Left ventricle myocardium superior (tissue), 1 donor: ENCODE measurements around the gene DENND5B. TPM values are rescaled to one million over a fixed set of nuclear protein-coding genes. Genes with fewer than 3 reads are reported as not detected.
"Not testable (repeated sequence)": the region's sequence is repeated elsewhere in the genome, so short reads cannot be mapped to it uniquely, and the experiment has no call there.

ENCODE experiments used
- ATAC-seq: fragments of 200-7000 bp; cut with Tn5 transposase; one replicate; pipeline ENCODE4 v1.9.1; 2020; ENCODE audit warnings: mild to moderate bottlenecking, moderate library complexity
- DNase-seq: peaks from one replicate; pipeline ENCODE4 v3.0.0-alpha.2; 2020
- intact Hi-C: fragments of 100-400 bp; cut with micrococcal nuclease; formaldehyde crosslinking; loops from one replicate; pipeline ENCODE4 v1.11.0; 2022
- total RNA-seq: library from RNA; stranded (reverse); fragmentation: NEBNext Ultra II Directional; extraction: Animal tissue kit (Norgen Biotek cat#: 25700); gene quantifications from one replicate; pipeline ENCODE4 v1.2.1, GENCODE V29; 2021
- donor health status: DM: no; HTN: yes; CAD: no; lungs with severe emphysema.

The DENND5B gene
- total RNA-seq, 1 donor from 2014 or later = 43.7 TPM

GRCh38 chr12:31517994-31518393 lies 72.9 kb downstream of the DENND5B start:
- intact Hi-C loops = no loop called here
- DNase-seq (no peak), ATAC-seq (no peak)

GRCh38 chr12:31516702-31517101 lies 74.2 kb downstream of the DENND5B start:
- intact Hi-C loops = no loop called here
- ATAC-seq (no peak), DNase-seq (no peak)

- ATAC-seq (no peak), DNase-seq (no peak)
Measured at GRCh38 chr12:31514912-31515311, 76.0 kb downstream of the DENND5B start.

GRCh38 chr12:31510034-31510433 lies 80.9 kb downstream of the DENND5B start:
- ATAC-seq = peak; percentile 29
- intact Hi-C loops = no loop called here
- DNase-seq = no peak

More at GRCh38 chr12:31514912-31515311, 76.0 kb downstream of the DENND5B start:
- intact Hi-C loops = no loop called here

GRCh38 chr12:31508436-31509150 lies 82.3 kb downstream of the DENND5B start:
- no peak for ATAC-seq
- intact Hi-C loops = no loop called here

GRCh38 chr12:31507966-31508365 lies 83.0 kb downstream of the DENND5B start:
- no peak for DNase-seq
- intact Hi-C loops = no loop called here
- ATAC-seq = no peak

More at GRCh38 chr12:31508436-31509150, 82.3 kb downstream of the DENND5B start:
- DNase-seq = no peak

GRCh38 chr12:31506515-31507306 lies 84.2 kb downstream of the DENND5B start:
- intact Hi-C loops = no loop called here
- no peak for DNase-seq
- ATAC-seq = no peak

GRCh38 chr12:31504625-31505222 lies 86.2 kb downstream of the DENND5B start:
- DNase-seq = no peak
- ATAC-seq = no peak
- intact Hi-C loops = no loop called here

- intact Hi-C loops, ATAC-seq, DNase-seq: not testable (repeated sequence)
Measured at GRCh38 chr12:31501014-31501413, 89.9 kb downstream of the DENND5B start.

GRCh38 chr12:31499567-31499966 lies 91.4 kb downstream of the DENND5B start:
- intact Hi-C loops = no loop called here
- no peak for DNase-seq

GRCh38 chr12:31498424-31498823 lies 92.5 kb downstream of the DENND5B start:
- ATAC-seq (no peak), DNase-seq (no peak)
- intact Hi-C loops = no loop called here

More at GRCh38 chr12:31499567-31499966, 91.4 kb downstream of the DENND5B start:
- no peak for ATAC-seq

- DNase-seq = no peak
Measured at GRCh38 chr12:31496257-31496656, 94.7 kb downstream of the DENND5B start.

GRCh38 chr12:31494455-31494854 lies 96.5 kb downstream of the DENND5B start:
- ATAC-seq (no peak), DNase-seq (no peak)
- intact Hi-C loops = no loop called here

More at GRCh38 chr12:31496257-31496656, 94.7 kb downstream of the DENND5B start:
- ATAC-seq = no peak
- intact Hi-C loops = no loop called here

GRCh38 chr12:31492599-31493196 lies 98.2 kb downstream of the DENND5B start:
- ATAC-seq (peak; percentile 74), DNase-seq (no peak)
- intact Hi-C loops = no loop called here

- DNase-seq = no peak
- peak; percentile 32 for ATAC-seq
- intact Hi-C loops = no loop called here
Measured at GRCh38 chr12:31491841-31492598, 98.9 kb downstream of the DENND5B start.

GRCh38 chr12:31491241-31491794 lies 99.6 kb downstream of the DENND5B start:
- DNase-seq = no peak
- no peak for ATAC-seq
- intact Hi-C loops = no loop called here

GRCh38 chr12:31488737-31489338 lies 102.1 kb downstream of the DENND5B start:
- intact Hi-C loops = no loop called here
- DNase-seq (no peak), ATAC-seq (no peak)

- intact Hi-C loops = no loop called here
- ATAC-seq (peak; percentile 79), DNase-seq (no peak)
Measured at GRCh38 chr12:31485571-31485970, 105.4 kb downstream of the DENND5B start.
